NCI-H526 treated with DMSO at 0.1 percent for 48 hours (cell line): ENCODE results near the gene DECR2.
"Not testable (repeated sequence)": the region's sequence is repeated elsewhere in the genome, so short reads cannot be mapped to it uniquely, and the experiment has no call there.

Experiments
- DNase-seq: peaks from one replicate; lab custom pipeline; 2025; lab: John Stamatoyannopoulos, UW

The DECR2 gene

DNA sequence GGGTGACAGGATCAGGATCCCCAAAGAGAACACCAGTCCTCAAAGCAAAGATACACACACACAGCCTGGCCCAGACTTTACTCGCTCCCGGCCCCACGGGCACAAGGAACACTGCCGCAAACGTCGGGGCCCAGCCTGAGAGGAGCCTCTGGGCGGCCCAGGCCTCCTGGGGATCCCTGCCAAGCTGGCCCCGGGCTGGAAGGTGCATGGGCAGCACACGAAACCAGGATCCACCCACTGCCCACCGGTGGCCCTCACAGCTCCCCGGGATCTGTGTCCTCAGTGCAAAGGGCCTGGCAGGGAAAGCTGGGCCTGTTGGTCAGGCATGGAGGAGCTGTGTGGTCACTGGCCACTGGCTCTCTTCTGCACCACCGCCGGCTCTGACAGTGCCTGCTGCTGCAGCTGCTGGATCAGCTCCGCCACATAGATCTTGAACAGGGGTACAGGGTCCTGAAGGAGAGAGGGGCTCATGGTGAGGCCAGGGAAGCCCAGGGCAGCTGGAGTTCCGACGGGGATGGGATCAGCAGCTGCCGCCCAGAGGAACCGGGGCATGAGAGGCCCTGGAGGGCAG lies 34.3 kb upstream of the DECR2 start:
- DNase-seq, result no peak

DNA sequence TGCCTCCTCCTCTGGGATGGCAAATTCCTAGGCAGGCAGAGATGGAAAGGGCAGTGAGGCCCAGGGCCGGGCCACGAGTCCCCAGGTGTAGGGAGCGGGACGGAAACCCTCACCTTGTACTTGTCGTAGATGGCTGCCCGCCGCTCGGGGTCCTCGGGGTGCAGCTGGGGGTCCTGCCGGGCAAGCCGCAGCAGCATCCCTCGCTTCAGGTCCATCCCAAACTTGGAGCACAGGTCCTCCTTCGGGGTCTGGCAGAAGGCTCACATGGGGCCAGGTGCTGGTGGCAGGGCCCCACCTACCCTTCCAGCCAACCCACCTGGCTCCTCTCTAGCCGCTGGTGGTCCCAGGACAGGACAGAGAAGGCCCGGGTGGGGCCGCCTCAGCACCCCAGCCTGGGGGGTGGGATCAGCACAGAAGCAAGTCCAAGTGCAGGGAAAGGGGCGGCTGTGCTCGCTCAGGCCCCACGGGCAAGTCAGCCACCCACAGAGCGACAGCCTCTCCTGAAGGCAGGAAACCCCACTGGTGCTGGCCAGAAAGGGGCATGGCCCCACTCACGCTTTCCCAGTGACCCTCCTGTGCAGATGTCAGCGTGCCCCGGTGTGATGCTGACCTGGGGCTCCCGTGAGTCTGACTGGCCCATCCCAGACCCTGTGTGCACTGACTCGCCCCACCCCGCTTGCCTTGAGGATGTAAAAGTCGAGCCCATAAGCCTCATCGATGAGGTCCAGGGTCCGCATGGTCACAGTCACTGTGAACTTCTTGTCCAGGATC lies 33.1 kb upstream of the DECR2 start:
- DNase-seq, result no peak

DNA sequence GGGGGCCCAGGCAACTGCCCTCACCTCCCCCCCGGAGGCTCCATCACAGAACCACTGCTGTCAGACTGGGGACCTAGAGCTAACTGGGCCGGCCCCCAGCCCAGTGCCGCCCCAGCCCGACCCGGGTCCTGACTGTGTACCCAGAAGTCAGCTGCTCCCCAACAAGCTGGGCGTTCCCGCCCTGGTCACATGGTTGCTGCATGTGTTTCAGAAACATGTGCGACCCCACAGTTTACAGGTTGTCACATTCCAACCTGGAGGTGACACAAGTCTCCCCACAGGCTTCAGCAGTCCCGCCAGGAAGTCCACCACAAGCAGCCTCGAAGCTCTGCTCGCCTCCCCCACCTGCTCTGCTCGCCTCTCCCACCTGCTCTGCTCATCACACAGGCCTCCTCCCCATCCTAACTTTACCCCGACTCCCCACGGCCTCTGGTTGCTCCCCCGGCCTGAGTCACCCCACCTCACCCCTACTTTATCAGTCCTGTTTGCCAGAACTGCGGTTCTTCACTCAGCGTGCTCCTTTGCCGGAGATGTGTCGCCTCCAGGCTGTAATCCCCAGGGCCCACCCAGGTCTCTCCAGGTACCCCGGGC lies 32.3 kb upstream of the DECR2 start:
- no peak for DNase-seq

DNA sequence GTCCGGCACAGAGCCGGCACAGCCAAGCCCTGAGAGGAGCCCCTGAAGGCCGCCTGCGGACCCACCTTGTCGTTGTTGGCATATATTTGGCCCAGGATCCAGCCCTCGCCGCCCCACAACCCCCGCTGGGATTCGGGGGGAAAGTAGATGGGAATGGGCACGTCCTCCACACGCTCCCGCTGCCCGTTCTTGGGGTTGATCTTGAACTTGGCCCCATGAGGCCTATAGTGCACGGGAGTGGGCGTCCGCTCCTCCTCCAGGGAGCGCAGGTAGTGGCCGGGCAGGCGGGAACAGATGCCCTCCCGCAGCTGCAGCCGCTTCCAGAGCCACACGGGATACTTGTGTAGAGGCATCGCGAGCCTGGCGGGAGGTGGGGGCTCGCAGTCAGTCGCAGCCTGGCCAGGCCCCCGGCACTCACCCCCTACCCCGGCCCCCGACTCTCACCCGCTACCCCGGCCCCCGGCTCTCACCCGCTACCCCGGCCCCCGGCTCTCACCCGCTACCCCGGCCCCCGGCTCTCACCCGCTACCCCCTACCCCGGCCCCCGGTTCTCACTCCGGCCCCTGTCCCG lies 31.7 kb upstream of the DECR2 start:
- DNase-seq, result no peak

DNA sequence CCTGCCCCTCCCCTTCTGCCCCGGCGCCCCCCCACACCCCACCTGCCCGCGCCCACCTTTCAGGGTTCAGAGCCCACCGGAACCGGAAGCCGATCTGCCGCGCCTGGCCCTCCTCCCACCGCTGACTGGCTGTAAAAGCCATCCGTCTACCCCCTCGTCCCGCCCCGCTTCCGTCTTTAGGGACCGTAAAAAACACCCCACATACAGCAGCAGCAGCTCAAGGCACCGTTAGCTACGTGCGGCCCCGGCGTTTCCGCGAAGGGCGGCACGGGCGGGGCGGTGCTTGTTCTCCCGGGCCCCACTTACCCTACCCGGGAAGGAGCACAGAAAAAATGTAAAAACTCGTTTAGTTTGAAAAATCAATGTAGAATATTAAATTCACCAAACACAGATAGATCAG lies 31.2 kb upstream of the DECR2 start, which contains the start of gene MRPL28:
TSS of gene MRPL28 (minus strand) at position 96 of the 400 bp plus-strand sequence. CDS start 320 bp downstream, outside the sequence.
- DNase-seq, result peak; percentile 76

DNA sequence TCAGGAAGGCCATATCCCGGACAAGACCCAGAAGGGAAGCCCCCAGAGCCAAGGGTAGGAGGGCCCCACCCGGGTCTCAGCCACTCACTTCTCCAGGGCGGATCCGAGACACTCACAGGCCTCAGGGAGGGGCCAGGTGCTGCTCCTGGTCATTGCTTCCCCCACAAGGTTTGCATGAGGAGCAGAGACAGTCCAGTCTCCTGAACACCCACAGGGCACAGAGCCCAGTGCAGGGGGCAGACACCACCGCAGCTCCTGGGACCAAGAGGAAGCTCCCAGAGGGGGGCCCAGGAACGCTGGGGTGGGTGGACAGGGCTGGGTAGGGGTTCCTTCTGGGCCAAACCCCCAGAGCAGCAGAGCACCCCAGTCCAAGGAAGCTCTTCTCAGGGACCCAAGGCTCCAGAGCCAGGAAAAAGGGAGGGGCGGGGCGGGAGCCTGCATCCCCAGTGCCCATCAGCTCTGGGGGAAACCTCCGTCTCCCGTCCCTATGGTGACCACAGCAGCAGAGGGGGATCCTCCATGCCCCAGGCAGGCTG lies 30.6 kb upstream of the DECR2 start:
- no peak for DNase-seq

DNA sequence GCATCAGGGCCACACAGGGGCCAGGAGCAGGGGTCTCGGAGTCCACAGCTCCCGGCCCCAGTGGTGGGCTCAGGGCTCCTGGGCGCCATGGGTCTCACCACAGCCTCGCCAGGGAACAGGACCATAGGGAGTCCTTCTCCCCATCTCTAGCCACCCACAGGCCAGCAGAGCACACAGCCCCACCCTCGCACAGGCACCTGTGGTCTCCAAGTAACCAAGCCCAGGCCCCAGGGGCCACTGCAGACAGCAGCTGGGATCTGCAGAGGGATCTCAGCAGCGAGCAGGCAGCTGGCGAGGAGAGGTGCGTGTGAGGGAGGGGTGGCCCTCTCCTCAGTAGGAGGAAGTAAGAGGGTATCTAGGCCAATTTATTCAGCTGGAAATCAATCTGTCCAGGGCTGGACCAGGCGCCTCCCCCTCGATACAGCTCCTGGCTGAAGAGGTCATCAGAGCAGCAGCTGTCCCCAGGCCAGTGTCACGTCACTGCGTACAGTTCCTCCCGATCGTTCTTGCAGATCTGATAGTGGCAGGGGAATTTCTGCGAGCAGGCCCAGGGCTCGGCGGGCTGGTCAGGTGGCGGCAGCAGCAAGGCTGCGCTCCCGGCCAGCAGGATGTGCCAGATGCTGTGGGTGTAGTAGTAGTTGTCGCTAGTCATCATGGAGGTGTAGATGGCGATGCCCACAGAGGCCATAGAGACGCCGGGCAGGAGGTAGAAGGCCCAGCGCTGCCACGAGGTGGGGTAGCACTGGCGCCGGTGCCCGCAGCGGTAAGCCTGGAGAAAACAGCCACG lies 30.0 kb upstream of the DECR2 start:
- no peak for DNase-seq

DNA sequence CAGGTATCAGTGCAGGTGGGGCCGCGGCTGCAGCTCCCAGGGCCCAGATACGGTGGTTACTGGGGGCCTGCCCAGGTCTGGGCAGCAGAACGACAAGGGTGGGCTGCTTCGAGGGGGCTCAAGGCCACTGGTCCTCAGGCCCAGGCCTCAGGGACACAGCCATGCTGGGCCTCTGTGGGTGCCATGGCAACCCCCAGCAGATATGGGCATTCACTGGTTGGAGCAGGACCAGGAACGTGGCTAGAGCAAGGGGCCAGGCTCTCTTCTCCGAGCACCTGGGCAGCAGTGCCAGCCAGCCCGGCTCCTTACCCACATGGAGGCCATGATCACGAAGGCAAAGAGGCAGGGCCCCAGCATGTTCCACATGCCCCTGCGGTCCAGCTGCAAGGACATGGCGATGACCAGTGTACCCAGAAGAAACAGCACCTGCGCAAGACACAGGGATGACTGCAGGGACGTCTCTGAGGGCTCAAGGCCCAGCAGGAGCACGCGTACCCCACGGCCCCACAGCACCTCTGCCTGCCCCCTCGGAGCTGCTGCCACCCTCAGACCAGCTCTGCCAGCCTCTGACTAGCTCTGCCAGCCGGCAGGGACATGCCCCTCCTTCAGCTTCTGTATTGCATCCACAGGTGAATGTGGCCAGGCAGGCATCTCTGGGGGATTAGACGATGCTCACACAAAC lies 29.2 kb upstream of the DECR2 start:
- no peak for DNase-seq

DNA sequence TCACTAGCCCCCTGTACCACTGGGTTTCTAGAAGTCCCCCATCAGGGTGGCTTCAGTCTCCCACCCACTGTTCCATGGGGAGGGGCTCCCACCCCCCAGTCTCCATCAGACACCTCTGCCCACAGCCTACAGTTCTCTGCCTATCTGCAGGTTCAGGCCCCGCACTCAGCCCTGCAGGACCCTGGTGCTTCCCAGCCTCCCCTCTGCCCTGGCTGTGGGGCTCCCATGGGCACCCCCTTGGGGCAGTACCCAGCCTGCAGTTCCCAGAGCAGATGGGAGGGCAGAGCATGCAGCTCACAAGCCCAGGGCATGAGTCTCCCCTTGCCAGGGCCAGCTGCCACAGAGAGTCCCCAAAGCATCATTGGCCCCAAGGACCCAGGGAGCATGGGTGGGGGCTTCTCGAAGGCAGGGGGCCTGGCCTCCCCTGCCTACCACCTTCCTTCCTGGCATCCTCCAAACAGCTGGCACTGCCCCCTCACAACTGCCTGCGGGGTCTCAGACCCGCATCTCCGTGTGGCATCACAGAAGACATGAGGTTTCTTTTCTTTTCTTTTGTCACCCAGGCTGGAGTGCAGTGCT lies 28.6 kb upstream of the DECR2 start:
- DNase-seq, result no peak

DNA sequence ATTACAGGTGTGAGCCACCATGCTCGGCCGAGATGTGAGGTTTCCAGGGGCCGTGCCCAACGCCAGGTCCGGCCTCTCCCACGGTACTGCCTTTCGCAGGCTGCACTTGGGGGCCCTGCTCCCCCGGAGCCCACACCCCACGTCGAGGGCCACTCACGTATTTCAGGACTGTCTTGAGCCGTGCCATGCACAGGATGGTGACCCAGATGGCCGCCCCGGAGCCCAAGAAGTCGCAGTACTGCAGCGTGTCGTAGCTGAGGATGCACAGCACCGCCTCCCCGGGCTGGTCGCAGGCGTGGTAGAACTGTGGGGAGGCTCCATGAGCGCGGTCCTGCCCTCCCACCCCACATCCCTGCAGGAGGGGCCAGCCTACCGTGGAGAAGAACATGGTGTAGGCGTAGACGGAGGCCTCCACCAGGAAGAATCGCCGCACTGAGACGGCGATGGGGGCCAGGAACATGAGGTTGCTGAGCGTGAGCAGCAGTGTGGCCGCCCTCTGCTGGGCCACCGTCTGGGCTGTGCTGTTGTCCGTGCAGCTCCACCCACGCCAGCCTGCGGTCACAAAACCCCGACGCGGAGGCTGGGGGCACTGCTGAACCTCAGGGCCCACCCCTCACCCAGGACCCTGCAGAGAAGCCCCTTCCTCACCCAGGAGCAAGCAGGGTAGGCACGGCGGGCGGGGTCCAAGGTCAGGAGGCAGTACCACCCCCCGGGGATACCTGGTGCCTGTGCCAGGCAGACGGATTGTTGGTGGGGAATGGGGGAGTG lies 27.7 kb upstream of the DECR2 start:
- no peak for DNase-seq

DNA sequence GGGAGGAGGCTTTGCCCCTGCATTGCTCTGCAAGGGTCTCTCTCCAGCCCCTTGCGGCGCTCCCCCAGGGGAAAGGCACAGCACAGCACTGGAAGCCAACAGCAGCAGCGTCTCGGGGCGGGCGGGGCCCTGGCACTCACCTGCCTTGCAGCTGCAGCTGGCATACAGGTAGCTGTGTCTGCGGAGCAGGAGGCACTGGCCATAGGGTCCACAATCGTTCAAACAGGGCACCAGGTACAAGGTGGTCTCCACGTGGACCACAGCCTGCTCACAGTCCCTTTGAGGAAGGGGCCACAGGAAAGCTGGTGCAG lies 27.1 kb upstream of the DECR2 start:
- DNase-seq, result no peak

DNA sequence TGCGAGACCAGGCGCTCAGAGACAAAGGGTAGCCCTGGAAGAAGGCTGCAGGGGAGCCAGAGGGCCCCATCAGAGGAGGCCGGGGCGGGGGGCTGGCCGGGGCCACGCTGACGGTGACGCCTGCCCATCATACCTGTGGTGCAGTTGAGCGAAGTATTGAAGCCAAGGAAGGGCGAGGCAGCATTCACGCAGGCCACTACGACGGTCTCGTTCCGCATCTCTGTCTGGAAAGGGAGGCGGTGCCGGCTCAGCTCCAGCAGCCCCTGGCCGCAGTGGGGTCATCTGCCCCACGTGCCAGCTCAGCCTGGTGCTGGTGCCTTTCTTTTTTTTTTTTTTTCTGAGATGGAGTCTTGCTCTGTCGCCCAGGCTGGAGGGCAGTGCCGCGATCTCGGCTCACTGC lies 26.5 kb upstream of the DECR2 start:
- no peak for DNase-seq

DNA sequence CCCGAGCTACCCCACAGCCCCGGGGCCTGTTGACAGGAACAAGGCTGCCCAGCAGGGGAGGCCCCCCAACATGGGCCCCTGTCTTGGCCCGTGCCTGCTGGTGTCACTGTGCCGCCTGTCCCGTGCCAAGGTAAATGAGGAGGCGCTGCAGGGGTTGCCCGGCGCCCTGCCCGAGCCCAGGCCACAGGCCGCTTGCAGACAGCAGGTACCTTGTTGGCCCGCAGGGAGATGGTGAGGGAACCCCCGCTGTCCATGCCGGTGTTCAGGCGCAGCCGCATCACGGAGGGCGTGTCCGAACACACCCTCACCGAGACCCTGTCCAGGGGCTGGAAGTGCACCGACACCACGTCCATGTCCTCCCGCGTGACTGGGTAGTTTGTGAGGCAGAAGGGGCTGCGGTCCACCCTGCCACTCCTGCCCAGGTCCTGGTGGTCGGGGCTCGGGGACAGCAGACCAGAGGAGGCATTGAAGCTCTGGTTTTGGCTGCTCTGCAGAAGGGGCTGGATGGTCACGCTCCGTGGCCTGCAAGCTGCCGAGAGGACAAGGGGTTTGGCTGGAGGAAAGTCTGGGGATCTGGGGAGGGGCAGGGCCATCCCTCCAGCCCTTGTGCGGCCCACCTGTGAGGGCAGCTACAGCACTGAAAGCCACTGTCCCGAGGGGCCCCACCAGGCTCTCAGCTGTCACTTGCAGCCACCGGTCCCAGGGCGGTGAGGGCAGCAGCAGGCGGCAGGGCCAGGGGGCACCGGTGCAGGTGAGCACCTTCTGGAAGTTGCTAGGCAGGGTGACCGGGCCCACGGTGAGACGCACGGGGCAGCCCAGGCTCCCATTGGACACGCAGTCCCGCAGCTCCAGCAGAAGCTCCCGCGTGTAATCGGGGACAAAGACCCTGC lies 25.5 kb upstream of the DECR2 start:
- DNase-seq, result no peak

DNA sequence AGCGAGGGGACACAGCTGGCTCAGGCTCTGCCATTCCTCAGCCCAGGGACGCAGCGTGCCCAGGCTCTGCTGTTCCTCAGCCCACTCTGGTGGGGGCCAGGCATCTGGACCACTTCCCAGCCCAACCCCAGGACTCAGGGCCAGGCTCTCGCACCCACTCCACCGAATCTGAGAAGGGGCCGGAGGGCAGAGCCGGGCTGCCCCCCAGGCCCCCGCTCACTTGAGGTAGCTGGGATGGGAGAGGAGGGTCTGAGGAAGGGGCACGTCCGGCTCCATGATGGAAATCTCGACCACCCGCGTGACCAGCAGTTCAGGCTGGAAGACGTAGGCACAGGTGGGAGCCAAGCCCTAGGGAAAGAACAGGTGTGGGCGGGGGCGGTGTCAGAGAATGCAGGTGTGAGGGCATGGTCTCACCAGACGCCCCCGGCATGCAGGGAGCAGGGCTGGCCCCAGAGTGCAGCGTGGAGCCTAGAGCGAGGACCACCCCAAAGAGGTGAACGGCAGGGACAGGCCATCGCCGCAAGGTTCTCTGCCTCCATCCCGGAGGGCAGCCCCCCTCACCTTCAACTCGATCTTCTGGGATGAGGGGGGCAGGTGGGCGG lies 24.8 kb upstream of the DECR2 start:
- DNase-seq, result no peak

DNA sequence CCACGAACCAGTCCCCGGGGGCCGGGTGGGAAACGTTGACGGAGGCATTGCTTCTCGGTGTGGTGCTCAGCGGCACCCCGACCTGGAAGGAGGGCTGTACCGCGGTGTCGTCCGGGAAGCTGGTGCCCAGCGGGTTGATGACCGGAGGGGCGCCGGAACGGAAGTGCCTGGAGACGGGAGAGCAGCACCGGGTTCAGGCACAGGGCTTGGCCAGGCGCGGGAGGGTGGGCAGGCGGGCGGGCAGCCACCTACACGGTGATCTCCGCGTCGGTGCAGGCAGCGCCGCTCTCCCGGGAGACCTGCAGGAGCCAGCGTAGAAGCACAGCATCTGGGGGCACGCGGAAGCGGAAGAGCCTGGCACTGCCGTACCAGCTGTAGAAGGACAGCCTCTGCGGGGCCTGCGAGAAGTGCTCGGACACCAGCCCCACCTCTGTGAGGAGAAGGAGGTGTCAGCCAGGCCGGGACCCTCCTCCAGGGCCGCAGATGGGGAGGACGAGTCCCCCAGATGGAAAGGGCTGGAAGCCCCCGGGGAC lies 24.2 kb upstream of the DECR2 start:
- no peak for DNase-seq

DNA sequence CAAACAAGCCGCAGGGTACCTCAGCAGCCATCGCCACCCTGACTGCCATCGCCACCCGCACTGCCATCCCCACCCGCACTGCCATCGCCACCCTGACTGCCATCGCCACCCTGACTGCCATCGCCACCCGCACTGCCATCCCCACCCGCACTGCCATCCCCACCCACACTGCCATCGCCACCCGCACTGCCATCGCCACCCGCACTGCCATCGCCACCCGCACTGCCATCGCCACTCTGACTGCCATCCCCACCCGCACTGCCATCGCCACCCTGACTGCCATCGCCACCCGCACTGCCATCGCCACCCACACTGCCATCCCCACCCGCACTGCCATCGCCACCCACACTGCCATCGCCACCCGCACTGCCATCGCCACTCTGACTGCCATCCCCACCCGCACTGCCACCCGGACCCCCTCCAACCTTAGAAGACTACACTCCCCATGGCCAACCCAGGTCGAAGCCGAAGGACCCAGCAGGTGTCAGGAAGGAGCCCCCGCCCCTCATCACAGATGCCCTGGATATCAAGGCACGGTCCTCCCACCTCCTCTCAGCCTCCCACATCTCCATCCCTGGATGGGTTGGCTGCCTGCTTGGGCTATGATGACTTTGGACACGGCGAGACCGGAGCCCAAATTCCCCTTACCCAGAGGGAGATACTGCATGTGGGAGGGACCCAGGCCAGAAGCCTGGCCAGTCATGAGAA lies 23.4 kb upstream of the DECR2 start:
- DNase-seq, result not testable (repeated sequence)

DNA sequence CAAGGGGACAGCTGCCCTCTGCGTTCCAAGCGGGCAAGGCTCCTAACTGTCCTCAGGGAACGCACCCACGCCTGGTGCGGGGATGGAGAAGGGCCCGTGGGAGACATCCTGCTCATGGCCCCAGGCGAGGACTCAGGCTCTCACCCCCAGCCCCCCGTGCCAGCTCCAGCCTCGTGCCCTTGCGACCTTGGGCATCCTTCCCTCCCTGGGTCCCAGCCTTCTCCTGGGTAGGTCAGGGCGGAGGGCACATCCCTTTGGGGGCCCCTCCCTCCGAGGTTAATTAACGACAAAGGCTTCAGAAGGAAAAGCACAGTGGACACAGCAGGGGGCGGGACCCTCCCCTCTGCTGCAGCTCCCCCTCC lies 22.9 kb upstream of the DECR2 start:
- no peak for DNase-seq
